Uterus (tissue), 4 donors: ENCODE results near the gene NDST4. TPM values are rescaled to one million over a fixed set of nuclear protein-coding genes. Genes with fewer than 3 reads are reported as not detected.

Source experiments
- DNase-seq, 2 donors: peaks; one replicate each; pipeline ENCODE4 v3.0.0-alpha.2; 2019 to 2020
- H3K27ac ChIP-seq, 2 donors: fragments of 200-600 bp; sonication (generic); 1 replicate in 1 of 2; 2 replicates in 1 of 2; pipeline ENCODE4 v1.5.1; 2016 to 2018
- H3K27me3 ChIP-seq, 2 donors: fragments of 200-600 bp; sonication (generic); one replicate each; pipeline ENCODE4 v1.5.1; 2018 to 2019; ENCODE audit warnings: control low read depth in 1 of 2
- H3K36me3 ChIP-seq, 2 donors: fragments of 200-600 bp; sonication (generic); one replicate each; pipeline ENCODE4 v1.5.1; 2019; ENCODE audit warnings: control low read depth in 1 of 2
- H3K4me1 ChIP-seq, 2 donors: fragments of 200-600 bp; sonication (generic); one replicate each; pipeline ENCODE4 v1.5.1; 2018 to 2019; ENCODE audit warnings: control low read depth in 1 of 2
- H3K4me3 ChIP-seq, 2 donors: fragments of 200-600 bp; sonication (generic); 1 replicate in 1 of 2; 2 replicates in 1 of 2; pipeline ENCODE4 v1.5.1; 2018 to 2019; ENCODE audit warnings: mild to moderate bottlenecking in 1 of 2
- H3K9me3 ChIP-seq, 2 donors: fragments of 200-600 bp; sonication (generic); one replicate each; pipeline ENCODE4 v1.5.1; 2019; ENCODE audit warnings: control low read depth in 1 of 2
- CTCF ChIP-seq, 4 experiments: fragments of 200-600 bp in 2 of 4; fragments of 450-650 bp in 2 of 4; sonication (generic) in 2 of 4; IDR thresholded peaks; one replicate each; pipeline ENCODE4 v1.5.1; 2016 to 2019; ENCODE audit warnings: antibody characterized with exemption in 4 of 4, mild to moderate bottlenecking in 2 of 4, moderate library complexity in 1 of 4
- POLR2A ChIP-seq, 2 donors: fragments of 450-650 bp; IDR thresholded peaks; one replicate each; pipeline ENCODE4 v1.6.1; 2016; ENCODE audit warnings: antibody characterized with exemption in 2 of 2, mild to moderate bottlenecking in 1 of 2, moderate library complexity in 1 of 2
- intact Hi-C: fragments of 100-400 bp; cut with DNase I; formaldehyde crosslinking; loops from one replicate; pipeline ENCODE4 v1.15.1; 2023; ENCODE audit warnings: low total_unique reads
- total RNA-seq, 4 donors: library from RNA; depleted of rRNA in 3 of 4; stranded (reverse); fragments of >200 nt in 3 of 4; gene quantifications; one replicate each; pipeline versions ENCODE4 v1.1.0 to v1.2.4, GENCODE V29; 2014 to 2023
- donor health status: DM: yes; HTN: yes; CAD: no.

NDST4 gene
- total RNA-seq, 4 donors from 2014 or later, result 1.5 to 7.4 TPM; not detected in 2

DNA sequence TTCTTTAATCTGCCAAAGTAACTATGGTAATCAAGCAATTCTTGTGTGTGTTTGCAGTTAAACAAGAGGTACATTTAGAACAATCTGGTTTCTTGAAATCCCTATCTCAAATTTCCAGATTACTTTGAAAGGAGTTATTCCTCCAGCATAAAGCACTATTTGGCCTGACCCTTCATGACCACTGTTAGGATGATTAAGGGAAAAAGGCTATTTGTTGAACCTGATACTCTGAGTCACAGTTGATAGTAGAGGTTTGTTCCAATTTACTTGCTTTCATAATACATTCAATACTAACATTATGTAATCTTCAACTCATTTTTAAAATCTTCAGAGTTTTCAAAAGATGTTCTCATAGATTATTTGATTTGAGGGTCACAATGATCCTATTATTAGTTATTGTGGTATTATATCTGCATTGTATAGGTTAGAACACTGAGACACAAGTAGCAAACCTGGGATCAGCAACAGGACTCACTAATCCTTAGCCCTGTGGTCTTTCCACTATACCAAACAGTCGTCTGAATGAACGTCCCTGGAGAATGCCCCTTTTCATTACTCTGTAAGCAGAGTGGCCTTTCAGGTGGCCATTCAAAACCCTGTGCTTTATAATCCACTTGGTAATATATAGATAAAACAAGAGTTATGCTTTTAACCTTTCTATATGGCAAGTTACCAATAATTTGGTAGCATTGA lies 8.1 kb upstream of the NDST4 start:
- Histone ChIP-seq H3K36me3 (no peaks in the 10 kb centered on the region), H3K27me3 (no peaks in the 10 kb centered on the region), H3K4me1 (no peaks in the 10 kb centered on the region), H3K27ac (no peak overlapping the region), H3K4me3 (no peak overlapping the region), H3K9me3 (no peaks in the 10 kb centered on the region)
- TF ChIP-seq POLR2A (IDR thresholded peaks at IDR 0.05) (no peak), CTCF (IDR thresholded peaks at IDR 0.05) (no peak)
- DNase-seq, result no peak
- intact Hi-C loops, result no loop called here

DNA sequence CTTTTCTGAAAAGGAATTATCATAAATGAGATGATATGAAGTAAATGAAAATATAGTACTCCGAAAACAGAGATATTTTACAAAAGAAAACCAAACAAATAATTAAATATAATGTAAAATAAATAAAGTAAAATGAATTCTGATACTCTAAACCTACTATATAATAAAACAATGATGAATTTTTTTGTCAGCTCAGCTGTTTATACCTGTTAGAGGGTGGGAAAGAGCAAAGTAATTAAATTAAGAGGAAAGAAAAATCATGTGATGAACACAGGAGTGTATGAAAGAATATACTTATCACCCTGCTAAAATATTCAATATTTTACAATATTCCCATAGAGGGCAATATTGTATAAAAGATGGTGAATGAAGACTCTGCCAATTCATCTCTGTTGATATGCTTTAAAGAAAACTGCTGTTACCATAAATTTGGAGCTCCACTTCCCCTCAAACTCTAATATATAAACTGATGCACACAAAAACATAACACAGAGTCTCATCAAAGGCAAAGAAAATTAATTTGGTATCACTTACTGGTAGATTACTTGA lies 6.5 kb upstream of the NDST4 start:
- no peak overlapping the region for H3K4me3 ChIP-seq
- H3K9me3 ChIP-seq, result no peaks in the 10 kb centered on the region
- intact Hi-C loops, result no loop called here
- no peak for TF ChIP-seq POLR2A (IDR thresholded peaks at IDR 0.05)
- no peak for TF ChIP-seq CTCF (IDR thresholded peaks at IDR 0.05)
- no peak for DNase-seq
- peaks cover 0 to 4% of the 10 kb centered on the region in 2 donors for H3K36me3 ChIP-seq
- H3K27ac ChIP-seq, result no peak overlapping the region
- no peaks in the 10 kb centered on the region for H3K27me3 ChIP-seq
- no peaks in the 10 kb centered on the region for H3K4me1 ChIP-seq

DNA sequence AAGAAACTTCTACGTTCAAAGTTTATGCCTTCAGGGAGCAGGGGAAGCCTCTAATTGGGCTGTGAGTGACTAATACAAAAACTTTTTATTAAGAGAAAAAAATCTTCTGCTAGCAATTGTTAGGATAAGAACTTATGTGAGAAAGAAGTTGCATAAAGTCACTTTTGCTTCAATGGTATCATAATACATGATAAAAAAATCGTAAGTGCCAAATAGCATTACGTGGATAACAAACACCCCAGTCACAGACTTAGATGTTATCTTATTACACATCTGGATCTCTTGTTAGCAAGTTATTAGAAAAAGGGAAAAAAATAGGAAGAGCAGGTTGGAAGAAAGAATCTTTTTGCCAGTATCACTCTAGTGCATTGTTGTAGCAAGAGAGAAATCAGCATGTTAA lies 4.2 kb upstream of the NDST4 start:
- intact Hi-C loops, result no loop called here
- H3K27me3 ChIP-seq, result no peaks in the 10 kb centered on the region
- TF ChIP-seq POLR2A (IDR thresholded peaks at IDR 0.05) (no peak), CTCF (IDR thresholded peaks at IDR 0.05) (no peak)
- peaks cover 0 to 4% of the 10 kb centered on the region in 2 donors for H3K36me3 ChIP-seq
- H3K4me1 ChIP-seq, result no peaks in the 10 kb centered on the region
- H3K9me3 ChIP-seq, result no peaks in the 10 kb centered on the region
- DNase-seq, result no peak
- no peak overlapping the region for H3K27ac ChIP-seq
- no peak overlapping the region for H3K4me3 ChIP-seq

DNA sequence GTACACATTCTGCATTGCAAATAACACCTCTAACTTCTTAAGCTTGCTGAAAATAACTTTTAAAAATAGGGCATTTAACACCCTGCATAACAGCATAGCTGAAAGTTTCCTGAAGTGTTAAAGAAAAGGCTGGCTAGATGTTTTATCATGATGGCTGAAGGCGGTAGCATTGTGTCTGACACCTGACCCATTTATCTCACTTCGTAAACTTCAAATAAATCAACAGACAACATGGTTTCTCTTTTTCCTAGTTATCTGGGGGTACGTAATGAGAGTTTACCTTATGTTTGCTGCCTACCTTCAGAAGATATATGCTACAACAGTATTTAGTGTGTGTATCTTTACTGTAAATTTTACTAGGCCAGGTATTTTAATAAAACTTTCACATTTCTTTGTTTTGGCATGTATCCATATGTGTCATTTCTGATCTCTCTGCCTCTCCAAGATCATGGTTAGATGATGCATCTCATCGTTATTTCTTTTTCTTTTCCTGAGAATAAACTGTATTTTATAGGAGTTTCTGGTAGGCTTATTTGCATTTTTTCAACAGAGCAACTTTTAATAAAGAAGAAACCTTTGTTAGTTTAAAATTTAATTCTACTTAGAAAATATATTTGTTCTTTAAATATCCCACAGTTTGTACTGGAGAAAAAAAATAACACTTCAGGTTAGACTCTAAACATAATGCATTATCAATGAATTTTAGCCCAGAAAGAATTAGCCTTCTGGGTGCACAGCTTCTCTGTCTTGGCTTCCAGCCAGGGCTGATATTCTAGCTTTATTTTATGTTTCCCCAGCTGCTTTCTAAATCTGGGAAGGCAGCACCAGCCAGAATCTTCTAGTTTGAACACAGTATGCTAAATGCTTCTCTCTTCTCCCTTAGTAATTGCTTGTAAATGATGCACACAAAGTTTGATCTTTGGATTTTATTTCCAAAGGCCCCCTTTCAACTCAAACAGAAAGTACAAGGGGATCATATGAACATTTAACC lies 2.9 kb downstream of the NDST4 start:
- H3K27me3 ChIP-seq, result no peaks in the 10 kb centered on the region
- no peak overlapping the region for H3K4me3 ChIP-seq
- H3K36me3 ChIP-seq, result peaks cover 0 to 4% of the 10 kb centered on the region in 2 donors
- TF ChIP-seq CTCF (IDR thresholded peaks at IDR 0.05) (no peak), POLR2A (IDR thresholded peaks at IDR 0.05) (no peak)
- no peaks in the 10 kb centered on the region for H3K9me3 ChIP-seq
- no peak overlapping the region for H3K27ac ChIP-seq
- intact Hi-C loops, result no loop called here
- DNase-seq, result no peak
- H3K4me1 ChIP-seq, result no peaks in the 10 kb centered on the region

DNA sequence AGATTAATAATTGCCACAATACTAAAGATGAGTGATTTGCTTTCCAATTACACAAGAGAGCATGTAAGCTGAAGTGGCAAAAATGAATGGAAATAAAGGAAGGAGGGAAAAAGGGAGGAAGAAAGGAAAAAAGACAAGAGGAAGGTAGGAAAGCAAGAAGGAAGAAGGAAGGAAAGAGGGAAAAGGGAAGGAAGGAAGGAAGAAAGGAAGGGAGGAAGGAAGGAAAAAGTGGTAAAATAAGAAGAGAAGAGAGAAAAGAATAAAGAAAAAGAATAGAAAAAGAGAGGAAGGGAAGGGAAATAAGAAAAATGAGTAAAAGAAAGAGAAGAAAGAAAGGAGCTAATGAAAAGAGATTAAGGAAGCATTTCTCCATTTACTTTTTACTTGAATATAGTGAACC lies 4.6 kb downstream of the NDST4 start:
- no peaks in the 10 kb centered on the region for H3K9me3 ChIP-seq
- no peaks in the 10 kb centered on the region for H3K36me3 ChIP-seq
- no peaks in the 10 kb centered on the region for H3K27me3 ChIP-seq
- no peak overlapping the region for H3K27ac ChIP-seq
- no peaks in the 10 kb centered on the region for H3K4me1 ChIP-seq
- no peak for DNase-seq
- TF ChIP-seq POLR2A (IDR thresholded peaks at IDR 0.05), result no peak
- no peak for TF ChIP-seq CTCF (IDR thresholded peaks at IDR 0.05)
- H3K4me3 ChIP-seq, result no peak overlapping the region
- intact Hi-C loops, result no loop called here
